ENCODE results near the gene LRMDA.

DNA sequence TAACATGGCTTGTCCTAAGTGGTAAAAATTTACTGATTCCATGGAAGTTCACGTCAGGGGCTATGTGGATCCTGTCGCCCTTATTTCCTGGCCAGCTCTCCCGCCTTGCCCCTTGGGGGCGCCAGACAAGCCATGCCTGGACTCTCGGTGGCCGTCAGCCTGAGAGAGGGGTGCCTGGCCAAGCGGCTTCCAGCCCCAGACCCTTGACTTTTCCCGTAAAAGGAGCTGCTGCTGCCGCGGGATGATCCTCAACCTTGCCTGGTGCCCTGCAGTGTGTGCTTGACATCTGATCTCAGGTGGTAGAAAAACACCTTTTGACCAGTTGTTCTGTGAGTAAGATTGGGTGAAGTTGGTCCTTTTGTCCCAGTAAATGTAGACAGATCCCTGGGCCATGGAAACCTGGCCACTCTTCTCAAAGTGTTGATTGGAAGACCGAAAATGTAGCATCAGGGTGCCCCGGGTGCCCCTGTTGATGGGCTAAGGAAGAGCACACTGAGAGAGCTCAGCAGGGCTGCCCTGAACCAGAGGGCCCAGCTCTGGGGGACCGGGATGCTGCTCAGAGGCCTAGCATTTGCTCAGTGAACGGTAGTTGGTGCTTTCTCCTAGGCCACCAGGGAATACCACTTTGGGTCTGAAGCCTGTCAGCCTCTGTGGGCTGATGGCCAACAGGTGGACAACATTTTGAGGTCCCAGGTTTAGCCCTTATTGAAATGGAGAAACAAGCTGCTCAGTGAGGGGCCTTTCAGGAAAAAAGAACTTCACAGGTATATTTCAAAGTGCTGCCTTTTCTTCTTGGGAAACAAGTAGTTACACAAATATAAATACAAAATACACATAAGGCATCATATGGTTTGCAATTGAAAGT, 162.5 kb downstream of the LRMDA start:
- no peak for TF ChIP-seq POLR2A (IDR thresholded peaks at IDR 0.05)
- TF ChIP-seq, protein P1, sequence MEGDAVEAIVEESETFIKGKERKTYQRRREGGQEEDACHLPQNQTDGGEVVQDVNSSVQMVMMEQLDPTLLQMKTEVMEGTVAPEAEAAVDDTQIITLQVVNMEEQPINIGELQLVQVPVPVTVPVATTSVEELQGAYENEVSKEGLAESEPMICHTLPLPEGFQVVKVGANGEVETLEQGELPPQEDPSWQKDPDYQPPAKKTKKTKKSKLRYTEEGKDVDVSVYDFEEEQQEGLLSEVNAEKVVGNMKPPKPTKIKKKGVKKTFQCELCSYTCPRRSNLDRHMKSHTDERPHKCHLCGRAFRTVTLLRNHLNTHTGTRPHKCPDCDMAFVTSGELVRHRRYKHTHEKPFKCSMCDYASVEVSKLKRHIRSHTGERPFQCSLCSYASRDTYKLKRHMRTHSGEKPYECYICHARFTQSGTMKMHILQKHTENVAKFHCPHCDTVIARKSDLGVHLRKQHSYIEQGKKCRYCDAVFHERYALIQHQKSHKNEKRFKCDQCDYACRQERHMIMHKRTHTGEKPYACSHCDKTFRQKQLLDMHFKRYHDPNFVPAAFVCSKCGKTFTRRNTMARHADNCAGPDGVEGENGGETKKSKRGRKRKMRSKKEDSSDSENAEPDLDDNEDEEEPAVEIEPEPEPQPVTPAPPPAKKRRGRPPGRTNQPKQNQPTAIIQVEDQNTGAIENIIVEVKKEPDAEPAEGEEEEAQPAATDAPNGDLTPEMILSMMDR (IDR thresholded peaks at IDR 0.05), result peak in 1 of 6 experiments; percentile 13

Data from adrenal gland (tissue), 5 donors.